T-helper 1 cell (primary cell): ENCODE results near the gene STK32B.
"Not testable (repeated sequence)": the region's sequence is repeated elsewhere in the genome, so short reads cannot be mapped to it uniquely, and the experiment has no call there.

Source experiments
- DNase-seq, 5 donors: peaks; one replicate each; pipeline ENCODE4 v3.0.0-alpha.2; 2012 to 2020

STK32B gene

GRCh38 chr4:5165420-5166369 is 114.4 kb downstream of the STK32B start:
- DNase-seq, result no peak

- no peak for DNase-seq
Measured at GRCh38 chr4:5166377-5166776, 115.1 kb downstream of the STK32B start.

- DNase-seq, result no peak
Measured at GRCh38 chr4:5168891-5169290, 117.6 kb downstream of the STK32B start.

DNA sequence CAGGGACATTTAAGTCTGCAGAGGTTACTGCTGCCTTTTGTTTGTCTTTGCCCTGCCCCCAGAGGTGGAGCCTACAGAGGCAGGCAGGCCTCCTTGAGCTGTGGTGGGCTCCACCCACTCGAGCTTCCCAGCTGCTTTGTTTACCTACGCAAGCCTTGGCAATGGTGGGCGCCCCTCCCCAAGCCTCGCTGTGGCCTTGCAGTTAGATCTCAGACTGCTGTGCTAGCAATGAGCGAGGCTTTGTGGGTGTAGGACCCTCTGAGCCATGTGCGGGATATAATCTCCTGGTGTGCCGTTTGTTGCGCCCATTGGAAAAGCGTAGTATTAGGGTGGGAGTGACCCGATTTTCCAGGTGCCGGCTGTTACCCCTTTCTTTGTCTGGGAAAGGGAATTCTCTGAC is 124.6 kb downstream of the STK32B start:
- DNase-seq, result not testable (repeated sequence)

DNA sequence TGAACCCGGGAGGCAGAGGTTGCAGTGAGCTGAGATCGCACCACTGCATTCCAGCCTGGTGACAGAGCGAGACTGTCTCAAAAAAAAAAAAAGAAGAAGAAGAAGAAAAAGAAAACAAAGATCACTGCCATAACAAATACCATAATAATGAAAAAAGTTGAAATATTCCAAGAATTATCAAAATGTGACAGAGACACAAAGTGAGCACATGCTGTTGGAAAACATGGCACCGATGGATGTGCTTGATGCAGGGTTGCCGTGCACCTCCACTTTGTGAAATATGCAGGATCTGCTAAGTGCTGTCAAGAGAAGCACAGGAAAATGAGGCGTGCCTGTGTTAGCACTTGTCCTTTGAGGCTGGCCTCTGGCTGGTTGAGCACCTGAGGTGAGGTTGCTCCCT is 133.3 kb downstream of the STK32B start:
- DNase-seq, result no peak

DNA sequence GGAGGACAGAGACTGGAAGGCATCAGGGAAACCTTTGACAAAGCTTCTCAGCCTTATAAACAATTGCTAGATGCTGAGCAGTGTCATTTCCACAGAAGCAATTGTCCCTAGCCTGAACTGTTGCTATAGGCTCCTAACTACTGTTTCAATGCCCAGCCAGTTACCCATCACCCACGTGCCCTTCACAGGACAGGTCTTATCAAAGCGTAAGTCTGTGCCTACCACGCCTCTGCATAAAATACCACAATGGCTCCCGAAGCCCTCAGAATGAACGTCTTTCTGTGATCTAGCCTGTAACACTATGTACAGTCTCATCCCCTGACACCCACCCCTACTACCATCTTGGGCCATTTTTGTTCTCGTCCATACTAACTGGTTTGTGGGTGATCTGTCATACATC is 134.3 kb downstream of the STK32B start:
- no peak for DNase-seq

DNA sequence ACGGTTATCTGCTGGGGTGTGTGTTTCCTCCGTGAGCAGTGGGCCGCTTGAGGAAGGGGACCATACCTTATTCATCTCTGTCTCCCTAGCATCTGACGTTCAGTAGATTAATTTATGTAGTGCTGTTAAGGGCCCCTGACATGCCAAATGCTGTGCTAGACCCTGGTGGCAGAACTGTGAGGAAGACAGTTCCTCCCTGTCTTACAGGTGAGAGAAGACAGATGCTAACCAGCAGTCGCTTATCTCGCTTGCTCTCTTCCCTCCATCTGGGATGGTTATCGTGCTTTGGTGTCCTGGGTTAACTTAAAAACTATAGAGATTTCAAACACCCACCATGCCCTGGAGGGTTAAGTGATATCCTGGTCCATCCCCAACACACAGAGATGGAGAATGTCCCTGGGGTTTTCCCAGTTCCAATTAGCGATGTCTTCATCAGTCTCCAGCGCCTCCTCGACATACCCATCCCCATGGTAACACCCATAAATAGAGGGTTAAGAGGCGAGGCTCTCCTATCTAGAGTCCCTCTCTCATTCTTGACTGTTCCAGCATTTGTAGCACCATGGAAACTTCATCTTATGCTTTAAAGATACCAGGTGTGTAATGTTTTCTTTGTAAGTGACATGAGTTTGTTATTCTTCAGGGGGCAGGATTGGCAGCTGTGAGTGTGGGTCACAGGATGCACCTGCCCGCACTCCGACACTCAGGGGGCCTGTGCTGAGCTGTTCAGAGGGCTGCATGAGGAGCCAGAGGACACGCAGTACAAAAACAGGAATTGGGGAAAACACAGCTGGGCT is 135.2 kb downstream of the STK32B start:
- DNase-seq, result no peak

- no peak for DNase-seq
Measured at GRCh38 chr4:5188130-5188529, 136.8 kb downstream of the STK32B start.

GRCh38 chr4:5191831-5192230 is 140.6 kb downstream of the STK32B start:
- no peak for DNase-seq

DNA sequence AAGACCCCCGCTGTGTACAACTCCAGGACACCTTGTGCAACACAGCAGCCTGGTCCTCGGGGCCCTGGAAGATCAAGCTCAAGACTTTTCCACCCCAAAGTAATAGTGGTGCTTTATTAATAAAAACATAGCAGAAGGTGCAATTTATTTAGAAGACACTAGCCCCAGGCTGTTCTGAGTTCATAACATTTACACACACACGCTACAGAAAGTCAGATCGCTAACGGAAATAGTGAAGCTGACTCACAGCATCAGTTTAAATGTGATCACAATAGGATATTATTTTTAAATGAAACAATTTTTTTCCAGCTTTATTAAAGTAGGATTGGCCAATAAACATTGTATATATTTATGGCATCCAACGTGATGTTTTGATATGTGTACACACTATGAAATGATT is 141.0 kb downstream of the STK32B start:
- no peak for DNase-seq

- no peak for DNase-seq
Measured at GRCh38 chr4:5192678-5193077, 141.4 kb downstream of the STK32B start.

DNA sequence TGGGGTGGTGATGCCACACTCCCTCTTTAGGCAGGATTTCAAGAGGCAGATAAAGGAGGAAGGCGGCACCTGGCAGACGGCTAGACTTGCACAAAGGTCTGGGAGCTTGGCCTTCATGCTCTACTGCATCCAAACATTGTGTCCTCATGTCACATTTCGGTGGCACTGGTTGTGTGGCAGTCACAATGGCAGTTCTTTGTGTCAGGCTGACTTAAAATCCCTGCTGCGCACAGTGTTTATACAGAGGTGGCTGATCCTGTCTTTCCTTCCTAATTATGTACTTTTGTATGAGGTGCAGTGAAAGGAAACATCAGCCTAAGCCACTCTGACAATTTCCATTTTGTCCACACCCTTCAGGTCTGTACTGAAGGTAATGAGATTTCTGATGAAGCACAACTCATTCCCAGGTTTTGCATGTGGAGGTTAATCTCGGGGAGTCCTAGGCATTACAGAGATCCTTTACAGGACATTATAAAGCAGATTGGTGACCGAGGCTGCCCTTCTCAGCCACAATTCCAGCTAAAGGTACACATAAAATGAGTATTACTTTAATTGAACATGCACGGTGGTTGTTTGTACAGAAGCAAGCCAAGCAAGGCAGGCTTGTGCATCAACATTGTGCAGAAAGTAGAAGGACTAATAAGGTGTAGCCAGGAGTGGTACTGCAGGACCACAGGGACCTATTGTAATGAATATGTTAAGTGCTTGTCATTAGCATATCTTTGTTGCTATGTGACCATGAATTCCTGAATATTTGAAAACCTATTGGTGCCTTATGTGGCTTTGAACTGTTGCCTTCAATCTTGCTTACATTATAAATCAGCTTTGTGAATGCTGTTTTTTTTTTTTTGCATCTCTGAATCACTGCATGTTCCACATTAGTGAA is 147.6 kb downstream of the STK32B start:
- DNase-seq, result no peak

DNA sequence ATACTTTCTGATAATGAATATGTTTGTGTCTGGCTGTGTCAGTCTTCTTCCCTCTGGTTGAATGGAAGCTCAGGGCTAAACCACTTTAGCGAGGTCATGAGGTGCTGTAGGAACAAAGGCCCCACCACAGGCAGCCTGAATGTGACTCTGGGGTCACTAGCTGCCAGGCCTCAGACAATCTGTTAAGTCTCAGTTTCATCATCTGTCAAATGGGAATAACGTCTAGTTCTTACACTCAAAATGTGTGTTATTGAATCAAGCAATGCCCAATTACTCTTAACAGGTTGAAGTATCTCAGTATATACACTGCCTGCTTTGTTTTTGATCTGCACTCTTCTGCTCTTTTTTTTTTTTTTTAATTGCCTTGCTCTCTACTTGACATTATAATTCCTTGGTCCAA is 148.6 kb downstream of the STK32B start:
- no peak for DNase-seq

- no peak for DNase-seq
Measured at GRCh38 chr4:5200513-5200912, 149.2 kb downstream of the STK32B start.

- DNase-seq, result no peak
Measured at GRCh38 chr4:5203309-5203992, 152.2 kb downstream of the STK32B start.

GRCh38 chr4:5203993-5204310 is 152.7 kb downstream of the STK32B start:
- DNase-seq, result no peak

GRCh38 chr4:5204781-5205180 is 153.5 kb downstream of the STK32B start:
- no peak for DNase-seq

GRCh38 chr4:5206016-5206790 is 154.9 kb downstream of the STK32B start:
- no peak for DNase-seq

- no peak for DNase-seq
Measured at GRCh38 chr4:5209862-5210261, 158.6 kb downstream of the STK32B start.

DNA sequence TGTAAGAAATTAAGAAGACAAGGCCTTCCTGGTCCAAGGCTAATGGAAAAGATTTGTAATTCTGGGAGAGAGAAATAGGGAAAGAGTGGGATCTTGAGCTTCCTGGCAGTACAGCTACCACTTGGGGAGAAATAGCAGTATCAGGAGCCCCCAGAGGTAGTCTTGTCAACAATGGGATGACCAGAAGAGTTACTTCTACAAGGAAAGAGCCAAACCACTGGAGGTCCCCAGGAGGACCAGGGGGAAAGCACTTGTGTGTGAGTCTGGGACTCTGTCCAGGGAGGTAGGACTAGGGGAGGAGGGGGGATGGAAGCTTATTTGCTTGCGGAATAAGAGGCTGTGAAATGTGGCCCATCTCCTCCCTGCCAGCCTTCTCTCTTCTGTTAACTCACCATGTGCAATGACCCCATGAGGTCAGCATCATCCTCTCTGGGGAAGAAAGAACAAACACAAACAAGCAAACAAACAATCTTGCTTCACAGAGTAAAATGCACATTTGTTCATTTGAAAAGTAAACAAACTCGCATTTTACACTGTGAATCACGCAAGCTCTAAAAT is 160.1 kb downstream of the STK32B start:
- no peak for DNase-seq
